A549 (cell line): ENCODE results near the gene MRPS24.

Experiments
- EP300 ChIP-seq, 2 experiments: fragments of >200 bp; sonication (Bioruptor Twin); formaldehyde crosslinking; IDR thresholded peaks; 2 replicates in 1 of 2; 3 replicates in 1 of 2; pipeline ENCODE4 v1.6.1; 2016 to 2017
- ESRRA ChIP-seq: fragments of 150-350 bp; IDR thresholded peaks from 2 replicates; pipeline ENCODE4 v1.6.1; 2014; ENCODE audit warnings: mild to moderate bottlenecking, low read length, borderline replicate concordance
- FOSB ChIP-seq: fragments of 250-450 bp; sonication (Bioruptor Pico); IDR thresholded peaks from 2 replicates; pipeline ENCODE4 v1.5.0; 2020; ENCODE audit warnings: mild to moderate bottlenecking, moderate library complexity
- JUN ChIP-seq, 2 experiments: fragments of >200 bp; sonication (Bioruptor Twin); formaldehyde crosslinking; IDR thresholded peaks; 2 replicates in 1 of 2; 3 replicates in 1 of 2; pipeline ENCODE4 v1.6.1; 2016 to 2017
- MYC ChIP-seq: IDR thresholded peaks from 2 replicates; pipeline ENCODE4 v1.6.1; 2012; ENCODE audit warnings: mild to moderate bottlenecking, inconsistent platforms, low read length, improper control_type of control experiment, borderline replicate concordance
- PHF8 ChIP-seq: fragments of 200-600 bp; sonication (generic); IDR thresholded peaks from 2 replicates; pipeline ENCODE4 v1.6.1; 2016; ENCODE audit warnings: low read depth, mild to moderate bottlenecking, antibody characterized with exemption, moderate library complexity, borderline replicate concordance
- POLR2A ChIP-seq: IDR thresholded peaks from 2 replicates; pipeline ENCODE4 v1.6.1; 2012; ENCODE audit warnings: mild to moderate bottlenecking, low read length
- TF ChIP-seq, protein P1 (sequence below): fragments of >200 bp; sonication (Bioruptor Twin); formaldehyde crosslinking; IDR thresholded peaks from 3 replicates; pipeline ENCODE4 v1.5.1; 2016
- TF ChIP-seq, protein P2 (sequence below): fragments of 450-650 bp; IDR thresholded peaks from 2 replicates; pipeline ENCODE4 v1.6.1; 2014; ENCODE audit warnings: antibody characterized with exemption
- TF ChIP-seq, protein P3 (sequence below): IDR thresholded peaks from 2 replicates; pipeline ENCODE4 v1.6.1; 2012
- TF ChIP-seq, protein P4 (sequence below): fragments of 200-600 bp; sonication (generic); IDR thresholded peaks from 2 replicates; pipeline ENCODE4 v1.6.1; 2016; ENCODE audit warnings: antibody characterized with exemption, mild to moderate bottlenecking, moderate library complexity
- TF ChIP-seq, protein P5 (sequence below): IDR thresholded peaks from 2 replicates; pipeline ENCODE4 v1.6.1; 2012

DNA sequence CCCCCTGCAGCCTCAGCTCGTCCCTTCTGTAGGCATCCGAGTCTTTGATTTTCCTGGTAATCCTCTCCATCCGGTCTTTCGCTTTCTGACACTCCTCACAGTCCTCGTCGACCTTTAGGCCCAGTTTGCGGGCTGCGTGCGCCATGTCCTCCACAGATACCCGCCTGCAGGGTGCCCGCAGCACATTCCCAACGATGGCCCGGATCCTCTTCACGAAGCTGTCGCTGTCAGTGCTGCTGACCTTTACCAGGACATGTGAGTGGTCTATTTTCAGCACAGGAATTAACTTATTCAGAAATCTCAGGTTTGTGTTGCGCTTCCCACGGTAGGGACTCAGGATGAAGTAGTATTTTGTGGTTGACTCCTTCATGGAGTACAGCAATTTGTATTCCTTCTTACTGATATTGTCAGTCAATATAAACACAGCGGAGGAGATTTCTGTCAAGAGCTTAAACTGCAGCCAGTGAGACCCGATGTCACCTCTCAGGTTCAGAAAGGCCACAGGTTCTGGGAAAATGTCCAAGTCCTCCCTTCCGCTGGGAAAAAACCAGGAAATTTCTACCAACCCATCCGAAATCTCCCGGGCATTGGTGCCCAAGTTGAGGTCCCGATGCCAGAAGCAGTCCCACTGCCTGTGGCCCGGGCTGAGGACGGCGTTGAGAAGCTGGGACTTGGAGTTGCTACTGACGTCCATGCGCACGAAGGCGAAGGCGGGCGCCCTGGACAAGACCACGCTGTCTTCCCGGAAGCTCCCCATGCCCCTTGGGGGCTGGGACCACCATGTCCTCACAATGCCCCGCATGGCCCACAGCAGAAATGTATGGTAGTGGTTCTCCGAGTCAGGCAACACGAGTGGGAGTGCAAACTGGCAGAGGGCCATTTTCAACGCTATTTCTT is 8.9 kb upstream of the MRPS24 start:
- TF ChIP-seq ESRRA (no peak), EP300 (IDR thresholded peaks at IDR 0.05) (no peak), JUN (IDR thresholded peaks at IDR 0.05) (no peak), MYC (no peak), POLR2A (no peak), PHF8 (no peak), FOSB (CRISPR knock-in tag) (no peak)
- TF ChIP-seq, protein P1, sequence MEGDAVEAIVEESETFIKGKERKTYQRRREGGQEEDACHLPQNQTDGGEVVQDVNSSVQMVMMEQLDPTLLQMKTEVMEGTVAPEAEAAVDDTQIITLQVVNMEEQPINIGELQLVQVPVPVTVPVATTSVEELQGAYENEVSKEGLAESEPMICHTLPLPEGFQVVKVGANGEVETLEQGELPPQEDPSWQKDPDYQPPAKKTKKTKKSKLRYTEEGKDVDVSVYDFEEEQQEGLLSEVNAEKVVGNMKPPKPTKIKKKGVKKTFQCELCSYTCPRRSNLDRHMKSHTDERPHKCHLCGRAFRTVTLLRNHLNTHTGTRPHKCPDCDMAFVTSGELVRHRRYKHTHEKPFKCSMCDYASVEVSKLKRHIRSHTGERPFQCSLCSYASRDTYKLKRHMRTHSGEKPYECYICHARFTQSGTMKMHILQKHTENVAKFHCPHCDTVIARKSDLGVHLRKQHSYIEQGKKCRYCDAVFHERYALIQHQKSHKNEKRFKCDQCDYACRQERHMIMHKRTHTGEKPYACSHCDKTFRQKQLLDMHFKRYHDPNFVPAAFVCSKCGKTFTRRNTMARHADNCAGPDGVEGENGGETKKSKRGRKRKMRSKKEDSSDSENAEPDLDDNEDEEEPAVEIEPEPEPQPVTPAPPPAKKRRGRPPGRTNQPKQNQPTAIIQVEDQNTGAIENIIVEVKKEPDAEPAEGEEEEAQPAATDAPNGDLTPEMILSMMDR = no peak
- TF ChIP-seq, protein P2, sequence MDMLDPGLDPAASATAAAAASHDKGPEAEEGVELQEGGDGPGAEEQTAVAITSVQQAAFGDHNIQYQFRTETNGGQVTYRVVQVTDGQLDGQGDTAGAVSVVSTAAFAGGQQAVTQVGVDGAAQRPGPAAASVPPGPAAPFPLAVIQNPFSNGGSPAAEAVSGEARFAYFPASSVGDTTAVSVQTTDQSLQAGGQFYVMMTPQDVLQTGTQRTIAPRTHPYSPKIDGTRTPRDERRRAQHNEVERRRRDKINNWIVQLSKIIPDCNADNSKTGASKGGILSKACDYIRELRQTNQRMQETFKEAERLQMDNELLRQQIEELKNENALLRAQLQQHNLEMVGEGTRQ = no peak
- TF ChIP-seq, protein P3, sequence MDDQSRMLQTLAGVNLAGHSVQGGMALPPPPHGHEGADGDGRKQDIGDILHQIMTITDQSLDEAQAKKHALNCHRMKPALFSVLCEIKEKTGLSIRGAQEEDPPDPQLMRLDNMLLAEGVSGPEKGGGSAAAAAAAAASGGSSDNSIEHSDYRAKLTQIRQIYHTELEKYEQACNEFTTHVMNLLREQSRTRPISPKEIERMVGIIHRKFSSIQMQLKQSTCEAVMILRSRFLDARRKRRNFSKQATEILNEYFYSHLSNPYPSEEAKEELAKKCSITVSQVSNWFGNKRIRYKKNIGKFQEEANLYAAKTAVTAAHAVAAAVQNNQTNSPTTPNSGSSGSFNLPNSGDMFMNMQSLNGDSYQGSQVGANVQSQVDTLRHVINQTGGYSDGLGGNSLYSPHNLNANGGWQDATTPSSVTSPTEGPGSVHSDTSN = no peak
- TF ChIP-seq, protein P4, sequence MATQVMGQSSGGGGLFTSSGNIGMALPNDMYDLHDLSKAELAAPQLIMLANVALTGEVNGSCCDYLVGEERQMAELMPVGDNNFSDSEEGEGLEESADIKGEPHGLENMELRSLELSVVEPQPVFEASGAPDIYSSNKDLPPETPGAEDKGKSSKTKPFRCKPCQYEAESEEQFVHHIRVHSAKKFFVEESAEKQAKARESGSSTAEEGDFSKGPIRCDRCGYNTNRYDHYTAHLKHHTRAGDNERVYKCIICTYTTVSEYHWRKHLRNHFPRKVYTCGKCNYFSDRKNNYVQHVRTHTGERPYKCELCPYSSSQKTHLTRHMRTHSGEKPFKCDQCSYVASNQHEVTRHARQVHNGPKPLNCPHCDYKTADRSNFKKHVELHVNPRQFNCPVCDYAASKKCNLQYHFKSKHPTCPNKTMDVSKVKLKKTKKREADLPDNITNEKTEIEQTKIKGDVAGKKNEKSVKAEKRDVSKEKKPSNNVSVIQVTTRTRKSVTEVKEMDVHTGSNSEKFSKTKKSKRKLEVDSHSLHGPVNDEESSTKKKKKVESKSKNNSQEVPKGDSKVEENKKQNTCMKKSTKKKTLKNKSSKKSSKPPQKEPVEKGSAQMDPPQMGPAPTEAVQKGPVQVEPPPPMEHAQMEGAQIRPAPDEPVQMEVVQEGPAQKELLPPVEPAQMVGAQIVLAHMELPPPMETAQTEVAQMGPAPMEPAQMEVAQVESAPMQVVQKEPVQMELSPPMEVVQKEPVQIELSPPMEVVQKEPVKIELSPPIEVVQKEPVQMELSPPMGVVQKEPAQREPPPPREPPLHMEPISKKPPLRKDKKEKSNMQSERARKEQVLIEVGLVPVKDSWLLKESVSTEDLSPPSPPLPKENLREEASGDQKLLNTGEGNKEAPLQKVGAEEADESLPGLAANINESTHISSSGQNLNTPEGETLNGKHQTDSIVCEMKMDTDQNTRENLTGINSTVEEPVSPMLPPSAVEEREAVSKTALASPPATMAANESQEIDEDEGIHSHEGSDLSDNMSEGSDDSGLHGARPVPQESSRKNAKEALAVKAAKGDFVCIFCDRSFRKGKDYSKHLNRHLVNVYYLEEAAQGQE = no peak
- TF ChIP-seq, protein P5, sequence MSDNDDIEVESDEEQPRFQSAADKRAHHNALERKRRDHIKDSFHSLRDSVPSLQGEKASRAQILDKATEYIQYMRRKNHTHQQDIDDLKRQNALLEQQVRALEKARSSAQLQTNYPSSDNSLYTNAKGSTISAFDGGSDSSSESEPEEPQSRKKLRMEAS = no peak
